Mesendoderm (in vitro differentiated cells): Measurements from ENCODE around the gene PADI1.

ENCODE experiments used
- DNase-seq: peaks from one replicate; pipeline ENCODE4 v3.0.0; 2013
- H2AK5ac ChIP-seq: 2 replicates; pipeline ENCODE4 v1.6.1; 2013; ENCODE audit warnings: low read length, inconsistent platforms
- H2BK120ac ChIP-seq: 2 replicates; pipeline ENCODE4 v1.6.1; 2013; ENCODE audit warnings: low read depth, mild to moderate bottlenecking, low read length, moderate library complexity, mixed read lengths
- H2BK15ac ChIP-seq: replicated peaks from 2 replicates; pipeline ENCODE4 v1.6.1; 2013; ENCODE audit warnings: low read depth, mild to moderate bottlenecking, moderate library complexity
- H2BK5ac ChIP-seq: 2 replicates; pipeline ENCODE4 v1.6.1; 2013; ENCODE audit warnings: low read length, inconsistent platforms
- H3K18ac ChIP-seq: 2 replicates; pipeline ENCODE4 v1.6.1; 2013; ENCODE audit warnings: mild to moderate bottlenecking, low read length, mixed read lengths
- H3K23ac ChIP-seq: one replicate; pipeline ENCODE4 v1.6.1; 2013; ENCODE audit warnings: low read length
- H3K27ac ChIP-seq: 2 replicates; pipeline ENCODE4 v1.5.1; 2013; ENCODE audit warnings: low read depth, mild to moderate bottlenecking, inconsistent platforms, low read length, moderate library complexity
- H3K27me3 ChIP-seq: 2 replicates; pipeline ENCODE4 v1.6.1; 2013; ENCODE audit warnings: low read length, control low read depth, mild to moderate bottlenecking, inconsistent platforms; ENCODE audit not compliant: insufficient read depth, poor library complexity
- H3K36me3 ChIP-seq: 2 replicates; pipeline ENCODE4 v1.6.1; 2013; ENCODE audit warnings: low read length, inconsistent platforms; ENCODE audit not compliant: control insufficient read depth, insufficient read depth
- H3K4ac ChIP-seq: one replicate; pipeline ENCODE4 v1.6.1; 2013; ENCODE audit warnings: low read depth, mild to moderate bottlenecking, low read length, moderate library complexity
- H3K4me1 ChIP-seq: 2 replicates; pipeline ENCODE4 v1.6.1; 2013; ENCODE audit warnings: low read depth, low read length, inconsistent platforms; ENCODE audit not compliant: control insufficient read depth
- H3K4me2 ChIP-seq: 2 replicates; pipeline ENCODE4 v1.6.1; 2013; ENCODE audit warnings: low read length
- H3K4me3 ChIP-seq: 2 replicates; pipeline ENCODE4 v1.5.1; 2013; ENCODE audit warnings: mild to moderate bottlenecking, low read length
- H3K56ac ChIP-seq: one replicate; pipeline ENCODE4 v1.6.1; 2013; ENCODE audit warnings: low read length
- H3K79me1 ChIP-seq: 2 replicates; pipeline ENCODE4 v1.6.1; 2013; ENCODE audit warnings: low read length, inconsistent platforms
- H3K79me2 ChIP-seq: 2 replicates; pipeline ENCODE4 v1.6.1; 2013; ENCODE audit warnings: mild to moderate bottlenecking, low read length; ENCODE audit not compliant: control insufficient read depth, insufficient read depth
- H3K9ac ChIP-seq: 2 replicates; pipeline ENCODE4 v1.6.1; 2013; ENCODE audit warnings: low read length, inconsistent platforms
- H4K5ac ChIP-seq: one replicate; pipeline ENCODE4 v1.6.1; 2013; ENCODE audit warnings: low read length
- H4K8ac ChIP-seq: one replicate; pipeline ENCODE4 v1.6.1; 2013; ENCODE audit warnings: low read depth, mild to moderate bottlenecking, control low read depth, low read length, moderate library complexity
- WGBS: extraction: QIAGEN DNeasy Blood & Tissue Kit; methylation state at CpG from one replicate; pipeline ENCODE4 v1.1.7; 2013; ENCODE audit warnings: low lambda C conversion rate, missing lambda C conversion rate; ENCODE audit not compliant: insufficient coverage; ENCODE audit errors: extremely low coverage; 5-methylcytosine and 5-hydroxymethylcytosine counted together

Gene PADI1

DNA sequence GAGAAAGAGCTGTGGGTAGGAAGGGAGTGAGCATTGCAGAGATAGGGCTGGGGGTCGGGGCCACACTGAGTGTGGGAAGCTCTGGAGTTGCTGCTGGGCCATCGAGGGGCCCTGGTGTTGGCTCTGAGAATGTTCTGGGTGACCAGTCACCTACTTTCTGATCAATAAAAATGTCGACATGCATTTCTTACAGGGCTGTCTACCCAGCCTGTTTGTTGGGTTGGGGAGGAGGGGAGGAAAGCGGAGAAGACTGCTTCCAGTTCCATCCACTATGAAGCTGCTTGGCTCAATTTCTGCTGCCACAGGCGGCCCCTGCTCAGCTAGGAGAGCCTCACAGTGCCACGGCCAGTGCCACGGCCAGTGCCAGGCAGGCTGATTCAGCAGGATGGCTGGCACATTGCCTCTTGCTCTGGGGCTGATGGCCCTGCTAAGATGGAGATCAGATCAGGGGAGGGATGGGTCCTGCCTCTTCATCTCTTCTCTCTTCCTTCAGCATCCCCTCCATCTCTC lies 40.9 kb downstream of the PADI1 start:
- DNase-seq: no peak
- H3K27me3 ChIP-seq: no peaks in the 10 kb centered on the region
- no peak overlapping the region for H2BK120ac ChIP-seq
- no peak overlapping the region for H3K56ac ChIP-seq
- no peak overlapping the region for H3K23ac ChIP-seq
- H3K79me2 ChIP-seq: no peaks in the 10 kb centered on the region
- H3K36me3 ChIP-seq: no peaks in the 10 kb centered on the region
- no peaks in the 10 kb centered on the region for H3K79me1 ChIP-seq
- H4K5ac ChIP-seq: no peak overlapping the region
- no peak overlapping the region for H3K27ac ChIP-seq
- no peak overlapping the region for H2BK5ac ChIP-seq
- H2AK5ac ChIP-seq: no peak overlapping the region
- WGBS: no CpG with 5 or more reads among the region's 7 CpGs
- H4K8ac ChIP-seq: no peak overlapping the region
- no peak overlapping the region for H3K4me3 ChIP-seq
- H3K18ac ChIP-seq: peak overlapping the region; percentile 34
- H3K4me2 ChIP-seq: no peak overlapping the region
- no peaks in the 10 kb centered on the region for H3K4me1 ChIP-seq
- no peak overlapping the region for H2BK15ac ChIP-seq
- H3K9ac ChIP-seq: no peak overlapping the region
- H3K4ac ChIP-seq: no peak overlapping the region

GRCh38 chr1:17246971-17247370 lies 42.0 kb downstream of the PADI1 start:
- H4K8ac ChIP-seq: no peak overlapping the region
- H3K79me2 ChIP-seq: no peaks in the 10 kb centered on the region
- no peaks in the 10 kb centered on the region for H3K79me1 ChIP-seq
- no peak overlapping the region for H2BK15ac ChIP-seq
- no peak overlapping the region for H2BK5ac ChIP-seq
- H3K18ac ChIP-seq: no peak overlapping the region
- H3K9ac ChIP-seq: no peak overlapping the region
- no peak overlapping the region for H3K4ac ChIP-seq
- no peak for DNase-seq
- H3K27me3 ChIP-seq: no peaks in the 10 kb centered on the region
- H4K5ac ChIP-seq: no peak overlapping the region
- no peaks in the 10 kb centered on the region for H3K4me1 ChIP-seq
- H3K23ac ChIP-seq: no peak overlapping the region
- H3K36me3 ChIP-seq: no peaks in the 10 kb centered on the region
- no CpG with 5 or more reads among the region's 2 CpGs for WGBS
- H3K56ac ChIP-seq: no peak overlapping the region
- H2BK120ac ChIP-seq: no peak overlapping the region
- H3K4me3 ChIP-seq: no peak overlapping the region
- no peak overlapping the region for H2AK5ac ChIP-seq
- no peak overlapping the region for H3K4me2 ChIP-seq
- no peak overlapping the region for H3K27ac ChIP-seq

GRCh38 chr1:17248781-17249180 lies 43.9 kb downstream of the PADI1 start, which contains the start of gene PADI3:
Gene PADI3 (plus strand): TSS chr1:17249098. CDS start chr1:17249138, 40 bp downstream.
- no peaks in the 10 kb centered on the region for H3K36me3 ChIP-seq
- H3K27ac ChIP-seq: no peak within 1 kb of the TSS
- no CpG with 5 or more reads among the region's 9 CpGs for WGBS
- H3K27me3 ChIP-seq: no peaks in the 10 kb centered on the region
- H2BK120ac ChIP-seq: no peak within 1 kb of the TSS
- H3K23ac ChIP-seq: no peak within 1 kb of the TSS
- no peak within 1 kb of the TSS for H3K18ac ChIP-seq
- H3K4me1 ChIP-seq: no peaks in the 10 kb centered on the region
- H2BK5ac ChIP-seq: no peak within 1 kb of the TSS
- no peak within 1 kb of the TSS for H2BK15ac ChIP-seq
- no peak within 1 kb of the TSS for H3K4me3 ChIP-seq
- no peak within 1 kb of the TSS for H4K5ac ChIP-seq
- H2AK5ac ChIP-seq: no peak within 1 kb of the TSS
- peak; percentile 46 for DNase-seq
- H3K79me1 ChIP-seq: no peaks in the 10 kb centered on the region
- H3K4me2 ChIP-seq: no peak within 1 kb of the TSS
- H3K56ac ChIP-seq: no peak within 1 kb of the TSS
- no peak within 1 kb of the TSS for H3K4ac ChIP-seq
- H4K8ac ChIP-seq: no peak within 1 kb of the TSS
- no peak within 1 kb of the TSS for H3K9ac ChIP-seq
- H3K79me2 ChIP-seq: no peaks in the 10 kb centered on the region

- no peak overlapping the region for H3K4me2 ChIP-seq
- no peaks in the 10 kb centered on the region for H3K4me1 ChIP-seq
- no peak overlapping the region for H3K4me3 ChIP-seq
- H3K27ac ChIP-seq: no peak overlapping the region
- H2AK5ac ChIP-seq: no peak overlapping the region
- DNase-seq: no peak
- H3K56ac ChIP-seq: no peak overlapping the region
- no peaks in the 10 kb centered on the region for H3K79me2 ChIP-seq
- H3K9ac ChIP-seq: no peak overlapping the region
- no peak overlapping the region for H2BK15ac ChIP-seq
- H3K4ac ChIP-seq: no peak overlapping the region
- WGBS: no CpG with 5 or more reads among the region's 7 CpGs
- H3K36me3 ChIP-seq: no peaks in the 10 kb centered on the region
- no peak overlapping the region for H3K23ac ChIP-seq
- no peak overlapping the region for H3K18ac ChIP-seq
- H3K79me1 ChIP-seq: no peaks in the 10 kb centered on the region
- H2BK120ac ChIP-seq: no peak overlapping the region
- no peaks in the 10 kb centered on the region for H3K27me3 ChIP-seq
- H4K5ac ChIP-seq: no peak overlapping the region
- H2BK5ac ChIP-seq: no peak overlapping the region
- H4K8ac ChIP-seq: no peak overlapping the region
These were observed 45.7 kb downstream of the PADI1 start for GRCh38 chr1:17250601-17251000.

- Histone ChIP-seq H3K79me2 (no peaks in the 10 kb centered on the region), H2BK120ac (no peak overlapping the region), H4K8ac (no peak overlapping the region), H3K79me1 (no peaks in the 10 kb centered on the region), H3K9ac (no peak overlapping the region), H3K36me3 (no peaks in the 10 kb centered on the region), H2BK5ac (no peak overlapping the region), H3K4me3 (no peak overlapping the region), H3K4me2 (no peak overlapping the region), H3K27ac (no peak overlapping the region), H3K56ac (no peak overlapping the region), H2AK5ac (no peak overlapping the region), H4K5ac (no peak overlapping the region), H2BK15ac (no peak overlapping the region), H3K23ac (no peak overlapping the region), H3K4ac (no peak overlapping the region), H3K27me3 (no peaks in the 10 kb centered on the region), H3K18ac (no peak overlapping the region), H3K4me1 (no peaks in the 10 kb centered on the region)
- DNase-seq: no peak
- WGBS: no CpG with 5 or more reads among the region's 5 CpGs
These were observed 46.3 kb downstream of the PADI1 start for GRCh38 chr1:17251246-17251645.

GRCh38 chr1:17251701-17252376 lies 46.9 kb downstream of the PADI1 start:
- H3K27me3 ChIP-seq: no peaks in the 10 kb centered on the region

More at GRCh38 chr1:17251701-17252376, 46.9 kb downstream of the PADI1 start:
- Histone ChIP-seq H3K18ac (no peak overlapping the region), H3K79me1 (no peaks in the 10 kb centered on the region), H3K4me3 (no peak overlapping the region), H3K36me3 (no peaks in the 10 kb centered on the region), H4K8ac (no peak overlapping the region), H3K23ac (no peak overlapping the region), H3K56ac (no peak overlapping the region), H2AK5ac (no peak overlapping the region), H2BK5ac (no peak overlapping the region), H3K79me2 (no peaks in the 10 kb centered on the region), H3K4ac (no peak overlapping the region), H4K5ac (no peak overlapping the region), H2BK15ac (no peak overlapping the region), H3K4me1 (no peaks in the 10 kb centered on the region), H3K27ac (no peak overlapping the region), H3K9ac (no peak overlapping the region), H3K4me2 (no peak overlapping the region), H2BK120ac (no peak overlapping the region)
- peak; percentile 37 for DNase-seq
- no CpG with 5 or more reads among the region's 3 CpGs for WGBS
